Endothelial cell (in vitro differentiated cells): ENCODE data around the gene PRKACB. TPM values are rescaled to one million over a fixed set of nuclear protein-coding genes. Genes with fewer than 3 reads are reported as not detected.
"Not testable (repeated sequence)": the region's sequence is repeated elsewhere in the genome, so short reads cannot be mapped to it uniquely, and the experiment has no call there.

Experiments
- DNase-seq: peaks from one replicate; pipeline ENCODE4 v3.0.0; 2021; ENCODE audit warnings: low spot score
- H3K27ac Mint-ChIP-seq: one replicate; pipeline ENCODE4 v1.8.0; 2021; ENCODE audit warnings: mixed read lengths, inconsistent platforms; ENCODE audit not compliant: unreplicated experiment
- H3K27me3 Mint-ChIP-seq: one replicate; pipeline ENCODE4 v1.8.0; 2021; ENCODE audit warnings: mild to moderate bottlenecking, moderate library complexity, mixed read lengths, inconsistent platforms; ENCODE audit not compliant: unreplicated experiment
- H3K36me3 Mint-ChIP-seq: one replicate; pipeline ENCODE4 v1.8.0; 2021; ENCODE audit warnings: mild to moderate bottlenecking, low read depth, mixed read lengths, inconsistent platforms; ENCODE audit not compliant: unreplicated experiment
- H3K4me1 Mint-ChIP-seq: one replicate; pipeline ENCODE4 v1.8.0; 2021; ENCODE audit warnings: mild to moderate bottlenecking, mixed read lengths, inconsistent platforms; ENCODE audit not compliant: unreplicated experiment
- H3K4me3 Mint-ChIP-seq: one replicate; pipeline ENCODE4 v1.8.0; 2021; ENCODE audit warnings: mild to moderate bottlenecking, mixed read lengths, inconsistent platforms; ENCODE audit not compliant: unreplicated experiment
- H3K9me3 Mint-ChIP-seq: one replicate; pipeline ENCODE4 v1.8.0; 2021; ENCODE audit warnings: mixed read lengths, inconsistent platforms; ENCODE audit not compliant: unreplicated experiment
- total RNA-seq: library from RNA; stranded (reverse); fragmentation: NEBNext Ultra II Directional; extraction: Animal tissue kit (Norgen Biotek cat#: 25700); gene quantifications from one replicate; pipeline ENCODE4 v1.2.1, GENCODE V29; 2021; ENCODE audit not compliant: unreplicated experiment
- TF ChIP-seq, protein P1 (sequence below): fragments of 200-600 bp; sonication (generic); IDR thresholded peaks from one replicate; pipeline ENCODE4 v1.5.0; 2021; ENCODE audit warnings: antibody characterized with exemption; ENCODE audit not compliant: unreplicated experiment

Gene PRKACB
- total RNA-seq, 1 donor from 2014 or later = 19.7 TPM

DNA sequence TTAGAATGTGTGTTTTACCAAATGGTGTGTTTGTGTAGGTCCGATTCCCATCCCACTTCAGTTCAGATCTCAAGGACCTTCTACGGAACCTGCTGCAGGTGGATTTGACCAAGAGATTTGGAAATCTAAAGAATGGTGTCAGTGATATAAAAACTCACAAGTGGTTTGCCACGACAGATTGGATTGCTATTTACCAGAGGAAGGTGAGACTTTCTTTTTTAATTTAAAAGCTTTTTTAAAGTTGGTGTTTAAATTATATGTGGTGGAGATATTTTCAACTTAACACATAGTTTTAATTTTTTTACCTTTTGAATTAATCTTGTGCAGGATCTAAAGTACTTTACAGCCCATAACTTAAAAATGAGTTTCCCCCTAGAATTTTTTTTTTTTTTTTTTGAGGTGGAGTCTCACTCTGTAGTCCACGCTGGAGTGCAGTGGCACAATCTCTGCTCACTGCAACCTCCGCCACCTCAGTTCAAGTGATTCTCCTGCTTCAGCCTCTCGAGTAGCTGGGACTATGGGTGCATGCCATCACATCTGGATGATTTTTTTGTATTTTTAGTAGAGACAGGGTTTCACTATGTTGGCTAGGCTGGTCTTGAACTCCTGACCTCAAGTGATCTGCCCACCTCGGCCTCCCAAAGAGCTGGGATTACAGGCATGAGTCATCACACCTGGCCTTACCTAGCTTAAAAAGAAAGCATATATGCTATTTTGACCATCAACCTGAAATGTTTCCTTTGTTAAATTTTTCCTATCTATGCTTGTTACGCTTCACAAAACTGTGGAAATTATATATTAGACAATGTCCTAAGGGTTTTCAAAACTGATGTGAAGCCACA is 70.3 kb downstream of the PRKACB start:
- no peak overlapping the region for H3K4me3 Mint-ChIP-seq
- peaks cover 2% of the 10 kb centered on the region for H3K27me3 Mint-ChIP-seq
- H3K27ac Mint-ChIP-seq = no peak overlapping the region
- H3K4me1 Mint-ChIP-seq = no peaks in the 10 kb centered on the region
- TF ChIP-seq, protein P1, sequence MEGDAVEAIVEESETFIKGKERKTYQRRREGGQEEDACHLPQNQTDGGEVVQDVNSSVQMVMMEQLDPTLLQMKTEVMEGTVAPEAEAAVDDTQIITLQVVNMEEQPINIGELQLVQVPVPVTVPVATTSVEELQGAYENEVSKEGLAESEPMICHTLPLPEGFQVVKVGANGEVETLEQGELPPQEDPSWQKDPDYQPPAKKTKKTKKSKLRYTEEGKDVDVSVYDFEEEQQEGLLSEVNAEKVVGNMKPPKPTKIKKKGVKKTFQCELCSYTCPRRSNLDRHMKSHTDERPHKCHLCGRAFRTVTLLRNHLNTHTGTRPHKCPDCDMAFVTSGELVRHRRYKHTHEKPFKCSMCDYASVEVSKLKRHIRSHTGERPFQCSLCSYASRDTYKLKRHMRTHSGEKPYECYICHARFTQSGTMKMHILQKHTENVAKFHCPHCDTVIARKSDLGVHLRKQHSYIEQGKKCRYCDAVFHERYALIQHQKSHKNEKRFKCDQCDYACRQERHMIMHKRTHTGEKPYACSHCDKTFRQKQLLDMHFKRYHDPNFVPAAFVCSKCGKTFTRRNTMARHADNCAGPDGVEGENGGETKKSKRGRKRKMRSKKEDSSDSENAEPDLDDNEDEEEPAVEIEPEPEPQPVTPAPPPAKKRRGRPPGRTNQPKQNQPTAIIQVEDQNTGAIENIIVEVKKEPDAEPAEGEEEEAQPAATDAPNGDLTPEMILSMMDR = no peak
- no peaks in the 10 kb centered on the region for H3K9me3 Mint-ChIP-seq
- DNase-seq = no peak
- H3K36me3 Mint-ChIP-seq = no peaks in the 10 kb centered on the region

DNA sequence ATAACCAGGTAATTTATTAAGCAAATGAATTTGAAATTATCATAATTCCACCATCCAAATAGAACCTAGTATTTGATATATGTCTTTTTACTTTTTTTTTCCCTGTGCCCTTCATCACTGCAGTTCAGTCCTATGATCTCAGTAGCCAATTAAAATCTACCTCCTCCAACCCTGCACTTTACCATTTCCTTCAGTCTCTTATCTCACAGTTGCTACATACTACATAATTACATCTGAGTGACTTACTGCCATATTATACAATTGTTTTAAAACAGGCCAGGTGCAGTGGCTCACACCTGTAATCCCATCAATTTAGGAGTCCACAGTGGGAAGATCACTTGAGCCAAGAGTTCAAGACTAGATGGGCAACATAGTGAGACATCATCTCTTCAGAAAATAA is 73.2 kb downstream of the PRKACB start:
- Mint-ChIP-seq H3K9me3 (no peaks in the 10 kb centered on the region), H3K4me3 (no peak overlapping the region), H3K4me1 (no peaks in the 10 kb centered on the region), H3K36me3 (peaks cover 4% of the 10 kb centered on the region), H3K27ac (no peak overlapping the region), H3K27me3 (peaks cover 3% of the 10 kb centered on the region)
- DNase-seq = no peak
- TF ChIP-seq, protein P1 = no peak

DNA sequence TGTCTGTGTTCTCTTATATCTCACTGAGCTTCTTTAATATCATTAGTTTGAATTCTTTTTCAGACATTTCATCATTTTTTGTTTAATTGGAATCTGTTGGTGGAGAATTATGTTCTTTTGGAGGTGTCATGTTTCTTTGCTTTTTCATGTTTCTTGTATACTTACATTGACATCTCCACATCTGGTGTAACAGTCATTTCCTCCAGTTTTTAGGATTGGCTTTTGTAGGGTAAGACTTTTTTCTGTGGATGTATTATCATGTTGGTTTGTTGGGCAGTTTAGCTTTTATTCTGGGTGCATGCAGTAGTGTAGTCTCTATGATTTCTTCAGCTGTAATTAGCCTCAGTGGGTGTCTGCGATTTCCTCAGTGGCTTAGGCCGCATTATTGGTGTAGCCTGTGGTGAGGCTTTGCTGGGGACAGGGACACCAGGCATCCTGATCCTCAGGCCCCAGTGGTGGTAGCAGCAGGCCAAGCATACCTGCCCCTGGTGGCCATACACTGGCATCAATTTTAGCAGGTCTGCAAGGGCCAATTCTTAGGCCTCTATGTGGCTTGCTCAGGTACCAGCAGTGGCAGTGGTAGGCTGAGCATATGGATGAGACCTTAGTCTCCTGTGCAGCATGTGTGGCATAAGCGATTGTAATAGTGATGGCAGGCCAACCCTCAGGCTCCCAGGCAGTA is 79.8 kb downstream of the PRKACB start:
- Mint-ChIP-seq H3K27me3 (peaks cover 6% of the 10 kb centered on the region), H3K4me3 (peak overlapping the region; percentile 52), H3K27ac (no peak overlapping the region), H3K36me3 (peaks cover 16% of the 10 kb centered on the region), H3K9me3 (no peaks in the 10 kb centered on the region), H3K4me1 (peaks cover 4% of the 10 kb centered on the region)
- no peak for DNase-seq
- TF ChIP-seq, protein P1 = no peak

DNA sequence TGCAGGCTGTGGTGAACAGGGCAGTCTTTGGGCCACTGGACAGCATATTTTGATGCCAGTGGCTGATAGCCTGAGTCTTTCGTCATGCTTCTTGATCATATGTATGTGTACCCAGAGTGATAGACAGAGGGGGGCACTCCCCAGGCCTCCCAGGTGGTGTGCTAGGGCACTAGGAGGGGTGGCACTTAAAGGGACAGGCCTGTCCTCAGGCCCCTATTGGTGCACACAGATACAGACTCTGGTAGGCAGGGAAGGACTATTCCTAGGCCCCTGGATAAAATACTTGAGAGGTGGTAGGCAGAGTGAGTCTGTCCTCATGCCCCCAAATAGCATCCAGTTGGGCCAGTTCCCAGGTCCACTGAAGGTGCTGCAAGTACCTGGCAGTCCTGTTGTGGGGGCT is 80.8 kb downstream of the PRKACB start:
- Mint-ChIP-seq H3K9me3 (no peaks in the 10 kb centered on the region), H3K27ac (no peak overlapping the region), H3K36me3 (peaks cover 16% of the 10 kb centered on the region), H3K27me3 (peaks cover 6% of the 10 kb centered on the region), H3K4me3 (no peak overlapping the region), H3K4me1 (peaks cover 4% of the 10 kb centered on the region)
- DNase-seq = no peak
- TF ChIP-seq, protein P1 = no peak

DNA sequence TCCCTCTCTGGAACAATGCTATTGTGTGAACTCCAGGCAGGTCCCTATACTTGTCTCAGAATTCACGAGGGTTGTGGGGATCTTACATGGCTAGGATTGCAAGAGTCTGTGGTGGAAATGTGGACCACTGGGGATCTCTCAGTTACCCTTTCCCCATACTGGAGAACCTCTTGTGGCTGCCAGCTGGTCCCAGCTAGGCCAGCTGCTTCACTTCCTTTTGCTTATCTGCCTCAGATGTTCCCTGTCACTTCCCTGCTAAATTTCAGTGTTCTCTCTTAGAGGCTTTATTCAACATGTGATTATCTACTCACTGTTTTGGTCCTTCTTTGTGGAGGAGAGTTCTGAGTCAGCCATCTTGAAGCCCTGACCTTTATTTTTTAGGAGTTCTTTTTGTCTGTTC is 81.6 kb downstream of the PRKACB start:
- peaks cover 12% of the 10 kb centered on the region for H3K36me3 Mint-ChIP-seq
- TF ChIP-seq, protein P1 = no peak
- peaks cover 6% of the 10 kb centered on the region for H3K27me3 Mint-ChIP-seq
- H3K9me3 Mint-ChIP-seq = no peaks in the 10 kb centered on the region
- no peak overlapping the region for H3K4me3 Mint-ChIP-seq
- peak overlapping the region; percentile 59 for H3K27ac Mint-ChIP-seq
- peaks cover 4% of the 10 kb centered on the region for H3K4me1 Mint-ChIP-seq
- no peak for DNase-seq

DNA sequence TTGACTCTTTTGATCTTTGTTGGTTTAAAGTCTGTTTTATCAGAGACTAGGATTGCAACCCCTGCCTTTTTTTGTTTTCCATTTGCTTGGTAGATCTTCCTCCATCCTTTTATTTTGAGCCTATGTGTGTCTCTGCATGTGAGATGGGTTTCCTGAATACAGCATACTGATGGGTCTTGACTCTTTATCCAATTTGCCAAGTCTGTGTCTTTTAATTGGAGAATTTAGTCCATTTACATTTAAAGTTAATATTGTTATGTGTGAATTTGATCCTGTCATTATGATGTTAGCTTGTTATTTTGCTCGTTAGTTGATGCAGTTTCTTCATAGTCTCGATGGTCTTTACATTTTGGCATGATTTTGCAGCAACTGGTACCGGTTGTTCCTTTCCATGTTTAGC is 88.6 kb downstream of the PRKACB start:
- H3K9me3 Mint-ChIP-seq, H3K4me1 Mint-ChIP-seq, DNase-seq, H3K27me3 Mint-ChIP-seq, H3K36me3 Mint-ChIP-seq, H3K27ac Mint-ChIP-seq, H3K4me3 Mint-ChIP-seq: not testable (repeated sequence)
